Measurements from ENCODE around the gene INO80E.
"Not testable (repeated sequence)": the region's sequence is repeated elsewhere in the genome, so short reads cannot be mapped to it uniquely, and the experiment has no call there.

Gene INO80E

GRCh38 chr16:30010844-30011713 lies 15.0 kb downstream of the INO80E start, which contains the start of gene DOC2A:
Gene DOC2A (minus strand): TSS chr16:30011027. CDS start chr16:30010222, 805 bp downstream.
- DNase-seq, result no peak

- no peak for DNase-seq
Observed at GRCh38 chr16:30011714-30012504, 15.9 kb downstream of the INO80E start.

- not testable (repeated sequence) for DNase-seq
Observed at GRCh38 chr16:30012598-30012997, 16.6 kb downstream of the INO80E start.

- DNase-seq, result not testable (repeated sequence)
Observed at GRCh38 chr16:30015450-30015849, 19.4 kb downstream of the INO80E start.

- DNase-seq, result no peak
Observed at GRCh38 chr16:30016555-30017276, 20.7 kb downstream of the INO80E start.

- no peak for DNase-seq
Observed at GRCh38 chr16:30017277-30017656, 21.2 kb downstream of the INO80E start.

GRCh38 chr16:30017937-30018336 lies 21.9 kb downstream of the INO80E start:
- DNase-seq, result not testable (repeated sequence)

GRCh38 chr16:30018731-30019158 lies 22.7 kb downstream of the INO80E start:
- no peak for DNase-seq

- no peak for DNase-seq
Observed at GRCh38 chr16:30022887-30023286, 26.8 kb downstream of the INO80E start, which contains the start of gene C16orf92. Gene C16orf92 (plus strand): TSS chr16:30023198. CDS start chr16:30023341, 143 bp downstream.

GRCh38 chr16:30023586-30023985 lies 27.5 kb downstream of the INO80E start:
- DNase-seq, result no peak

- DNase-seq, result no peak
Observed at GRCh38 chr16:30024451-30024850, 28.4 kb downstream of the INO80E start.

GRCh38 chr16:30025156-30025555 lies 29.1 kb downstream of the INO80E start:
- no peak for DNase-seq

GRCh38 chr16:30025574-30025973 lies 29.5 kb downstream of the INO80E start:
- no peak for DNase-seq

GRCh38 chr16:30026449-30026848 lies 30.4 kb downstream of the INO80E start:
- no peak for DNase-seq

GRCh38 chr16:30027588-30028437 lies 31.8 kb downstream of the INO80E start:
- no peak for DNase-seq

- no peak for DNase-seq
Observed at GRCh38 chr16:30028438-30029076, 32.5 kb downstream of the INO80E start.

- no peak for DNase-seq
Observed at GRCh38 chr16:30030011-30030685, 34.1 kb downstream of the INO80E start.

GRCh38 chr16:30030841-30031413 lies 34.9 kb downstream of the INO80E start, which contains the start of gene TLCD3B:
Gene TLCD3B (minus strand): TSS chr16:30031271. CDS start chr16:30030527, 744 bp downstream.
- no peak for DNase-seq

GRCh38 chr16:30031477-30031918 lies 35.5 kb downstream of the INO80E start:
- DNase-seq, result no peak

All from activated CD8-positive, alpha-beta memory T cell treated with anti-CD3 and anti-CD28 coated beads, Interleukin-2, amount 50 U/mL, for 48 hours (primary cell).